ENCODE measurements around the gene ARF1. TPM values are rescaled to one million over a fixed set of nuclear protein-coding genes. Genes with fewer than 3 reads are reported as not detected.

The ARF1 gene
- 262 and 339 TPM in 2 replicates for total RNA-seq

GRCh38 chr1:228082214-228082917 lies at the start of gene ARF1:
ARF1 (plus strand) TSS chr1:228082708; CDS start chr1:228097115, 14,407 bp downstream.
- TF ChIP-seq, protein P1, sequence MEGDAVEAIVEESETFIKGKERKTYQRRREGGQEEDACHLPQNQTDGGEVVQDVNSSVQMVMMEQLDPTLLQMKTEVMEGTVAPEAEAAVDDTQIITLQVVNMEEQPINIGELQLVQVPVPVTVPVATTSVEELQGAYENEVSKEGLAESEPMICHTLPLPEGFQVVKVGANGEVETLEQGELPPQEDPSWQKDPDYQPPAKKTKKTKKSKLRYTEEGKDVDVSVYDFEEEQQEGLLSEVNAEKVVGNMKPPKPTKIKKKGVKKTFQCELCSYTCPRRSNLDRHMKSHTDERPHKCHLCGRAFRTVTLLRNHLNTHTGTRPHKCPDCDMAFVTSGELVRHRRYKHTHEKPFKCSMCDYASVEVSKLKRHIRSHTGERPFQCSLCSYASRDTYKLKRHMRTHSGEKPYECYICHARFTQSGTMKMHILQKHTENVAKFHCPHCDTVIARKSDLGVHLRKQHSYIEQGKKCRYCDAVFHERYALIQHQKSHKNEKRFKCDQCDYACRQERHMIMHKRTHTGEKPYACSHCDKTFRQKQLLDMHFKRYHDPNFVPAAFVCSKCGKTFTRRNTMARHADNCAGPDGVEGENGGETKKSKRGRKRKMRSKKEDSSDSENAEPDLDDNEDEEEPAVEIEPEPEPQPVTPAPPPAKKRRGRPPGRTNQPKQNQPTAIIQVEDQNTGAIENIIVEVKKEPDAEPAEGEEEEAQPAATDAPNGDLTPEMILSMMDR (IDR thresholded peaks at IDR 0.05; ENCODE audit: insufficient read depth, low read depth, low read length) = no peak
- DNase-seq (ENCODE audit: low read depth) = peak; percentile 93
- H3K4me3 ChIP-seq (ENCODE audit: low read depth, low read length) = peak within 1 kb of the TSS; percentile 99

GRCh38 chr1:228033376-228033775 lies 49.1 kb upstream of the ARF1 start:
- DNase-seq (ENCODE audit: low read depth) = no peak
- TF ChIP-seq, protein P1 (IDR thresholded peaks at IDR 0.05; ENCODE audit: insufficient read depth, low read depth, low read length) = no peak
- H3K4me3 ChIP-seq (ENCODE audit: low read depth, low read length) = no peak overlapping the region

DNA sequence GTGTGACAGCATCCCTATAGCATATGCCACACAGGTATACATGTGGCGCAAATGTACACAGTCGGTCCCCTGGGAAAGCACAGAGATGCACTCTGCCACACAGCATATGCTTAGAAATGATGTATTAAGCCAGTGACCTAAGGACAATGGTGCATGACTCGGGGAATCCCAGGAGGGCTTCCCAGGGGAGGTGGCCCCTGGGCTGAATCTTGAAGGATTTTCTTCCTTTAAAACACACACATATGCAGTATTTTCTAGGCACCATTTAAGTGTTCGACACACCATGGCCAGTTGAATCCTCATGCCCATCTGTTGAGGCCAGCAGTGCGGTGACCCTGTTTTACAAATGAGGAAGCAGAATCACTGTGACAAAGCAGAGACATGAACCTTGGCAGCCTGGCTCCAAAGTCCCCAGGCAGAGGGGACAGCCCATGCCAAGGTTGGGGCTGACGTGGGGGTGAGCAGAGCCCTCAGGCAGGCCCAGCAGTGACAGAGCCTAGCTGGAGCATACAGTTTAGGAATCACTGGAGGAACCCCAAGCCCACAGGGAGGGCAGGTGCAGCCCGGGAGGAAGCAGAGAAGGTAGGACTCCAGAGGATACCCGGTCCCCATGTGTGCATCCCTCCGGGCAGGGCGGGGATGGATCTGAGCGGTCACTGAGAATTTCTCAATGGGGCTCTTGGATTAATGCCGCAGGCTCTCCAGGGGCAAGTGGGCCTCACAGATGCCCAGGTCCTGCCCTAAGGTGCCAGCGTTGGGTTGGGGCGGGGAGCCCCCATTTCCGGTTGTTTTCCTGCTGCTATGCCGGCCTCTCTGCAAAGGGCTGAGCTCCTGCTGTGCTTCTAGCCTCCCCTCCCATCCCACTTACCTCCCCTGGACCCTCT lies 47.3 kb upstream of the ARF1 start:
- no peak overlapping the region for H3K4me3 ChIP-seq (ENCODE audit: low read depth, low read length)
- TF ChIP-seq, protein P1 (IDR thresholded peaks at IDR 0.05; ENCODE audit: insufficient read depth, low read depth, low read length) = no peak
- DNase-seq (ENCODE audit: low read depth) = no peak

DNA sequence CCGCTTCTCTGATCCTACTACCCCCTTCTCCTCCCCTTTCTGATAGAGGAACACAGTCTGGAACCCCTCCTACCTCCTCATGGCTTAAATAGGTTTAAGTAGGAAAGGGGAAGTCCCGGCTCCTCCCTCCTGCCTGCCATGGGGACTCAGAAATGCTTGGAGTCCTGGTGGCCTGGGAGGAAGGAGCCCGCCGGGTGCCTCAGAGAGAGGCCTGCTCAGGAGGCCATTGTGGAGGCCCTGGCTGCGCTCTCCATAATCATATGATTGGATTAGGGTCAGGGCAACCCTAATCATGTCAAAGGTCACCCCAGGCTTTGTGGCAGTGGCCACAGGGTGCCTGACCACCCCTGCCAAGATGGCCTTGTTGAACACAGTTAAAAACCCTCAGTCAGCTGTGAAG lies 46.7 kb upstream of the ARF1 start:
- no peak for DNase-seq (ENCODE audit: low read depth)
- TF ChIP-seq, protein P1 (IDR thresholded peaks at IDR 0.05; ENCODE audit: insufficient read depth, low read depth, low read length) = no peak
- no peak overlapping the region for H3K4me3 ChIP-seq (ENCODE audit: low read depth, low read length)

DNA sequence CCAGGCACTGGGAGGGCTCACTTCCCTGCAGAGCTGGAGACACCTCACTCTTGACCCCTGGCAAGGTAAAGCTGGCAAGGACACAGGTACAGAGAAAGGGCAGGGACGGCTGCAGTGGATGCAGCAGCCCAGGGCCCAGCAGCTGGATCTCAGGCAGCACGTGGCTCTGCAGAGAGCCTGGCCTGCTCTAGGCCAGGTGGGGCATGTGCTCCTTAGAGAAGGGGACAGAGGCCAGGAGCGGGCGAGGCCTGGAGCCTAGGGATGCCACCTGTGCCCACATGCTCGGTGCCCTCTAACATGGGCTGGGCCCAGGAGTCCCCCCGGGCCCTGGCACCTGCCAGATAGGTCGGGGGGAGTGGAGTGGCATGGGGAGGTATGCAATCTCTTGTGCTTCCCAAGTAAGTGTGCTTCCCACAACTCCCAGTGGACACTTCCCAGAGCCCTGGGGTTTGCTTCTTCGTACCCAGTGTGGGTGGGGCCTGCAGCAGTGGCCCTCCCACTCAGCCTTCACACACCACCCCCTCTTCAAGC lies 45.7 kb upstream of the ARF1 start:
- no peak overlapping the region for H3K4me3 ChIP-seq (ENCODE audit: low read depth, low read length)
- no peak for DNase-seq (ENCODE audit: low read depth)
- TF ChIP-seq, protein P1 (IDR thresholded peaks at IDR 0.05; ENCODE audit: insufficient read depth, low read depth, low read length) = no peak

DNA sequence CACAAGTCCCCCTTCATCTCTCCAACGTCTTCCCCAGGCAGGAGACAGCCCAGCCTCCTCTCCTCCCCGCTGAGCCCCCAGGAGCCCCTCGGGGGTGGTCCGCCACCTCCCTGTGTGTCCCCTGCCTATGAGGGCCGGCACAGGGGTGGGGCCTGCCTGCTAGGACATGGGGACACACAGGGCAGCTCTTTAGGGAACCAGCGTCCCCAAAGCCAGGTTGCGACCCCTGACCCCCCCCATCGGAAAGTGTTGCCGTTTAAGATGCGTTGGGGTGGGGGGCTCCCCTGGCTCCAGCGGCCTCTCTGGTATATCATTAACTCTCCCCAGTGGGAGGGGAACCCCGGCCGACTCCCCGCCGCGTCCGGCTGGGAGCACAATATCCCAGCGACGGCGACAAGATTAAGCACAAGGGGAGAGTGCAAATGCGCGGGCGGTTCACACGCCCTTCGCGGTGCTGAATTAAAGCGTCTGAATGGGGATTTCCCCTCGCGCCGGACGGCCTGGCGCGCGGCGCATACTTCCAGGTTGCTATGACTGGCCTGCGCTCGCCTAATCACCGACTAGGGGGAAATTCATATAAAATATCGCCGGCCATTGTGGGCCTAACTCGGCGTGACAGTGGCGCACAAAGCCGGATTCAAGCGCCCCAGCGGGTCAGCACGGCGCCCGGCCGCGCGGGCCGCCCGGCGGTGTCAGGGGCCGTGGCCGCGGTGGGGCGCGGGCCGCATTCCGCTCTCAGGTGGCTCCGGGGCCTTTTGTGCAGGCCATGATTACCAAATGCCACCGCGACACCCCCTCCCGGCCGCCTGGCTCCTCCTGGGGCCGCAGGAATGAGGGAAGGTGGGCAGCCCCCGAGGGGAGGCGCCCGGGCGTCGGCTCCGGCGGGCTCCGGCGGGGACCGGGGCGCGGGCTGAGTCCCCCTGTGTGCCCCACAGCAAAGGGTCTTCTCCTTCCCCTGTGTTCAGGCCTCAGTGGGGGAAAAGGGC lies 44.8 kb upstream of the ARF1 start:
- TF ChIP-seq, protein P1 (IDR thresholded peaks at IDR 0.05; ENCODE audit: insufficient read depth, low read depth, low read length) = no peak
- H3K4me3 ChIP-seq (ENCODE audit: low read depth, low read length) = no peak overlapping the region
- DNase-seq (ENCODE audit: low read depth) = no peak
